HG03060 (cell line): ENCODE data around the gene SLC9A7.
"Not testable (repeated sequence)": the region's sequence is repeated elsewhere in the genome, so short reads cannot be mapped to it uniquely, and the experiment has no call there.

ENCODE experiments used
- ATAC-seq: cut with Tn5 transposase; IDR thresholded peaks from one replicate; pipeline ENCODE4 v1.9.1; 2021; ENCODE audit warnings: low read depth, moderate number of reproducible peaks; ENCODE audit not compliant: unreplicated experiment

Gene SLC9A7

GRCh38 chrX:46755671-46756070 lies 3.2 kb downstream of the SLC9A7 start:
- ATAC-seq: no peak

GRCh38 chrX:46754586-46755061 lies 4.3 kb downstream of the SLC9A7 start:
- ATAC-seq: no peak

- ATAC-seq: no peak
Observed at GRCh38 chrX:46754036-46754435, 4.9 kb downstream of the SLC9A7 start.

- no peak for ATAC-seq
Observed at GRCh38 chrX:46750889-46751288, 8.0 kb downstream of the SLC9A7 start.

GRCh38 chrX:46744009-46744408 lies 14.9 kb downstream of the SLC9A7 start:
- no peak for ATAC-seq

- no peak for ATAC-seq
Observed at GRCh38 chrX:46743046-46743445, 15.9 kb downstream of the SLC9A7 start.

GRCh38 chrX:46739736-46740135 lies 19.2 kb downstream of the SLC9A7 start:
- no peak for ATAC-seq

- no peak for ATAC-seq
Observed at GRCh38 chrX:46737462-46737861, 21.5 kb downstream of the SLC9A7 start.

- no peak for ATAC-seq
Observed at GRCh38 chrX:46737041-46737440, 21.9 kb downstream of the SLC9A7 start.

GRCh38 chrX:46735622-46736021 lies 23.3 kb downstream of the SLC9A7 start:
- no peak for ATAC-seq

- no peak for ATAC-seq
Observed at GRCh38 chrX:46733226-46733625, 25.7 kb downstream of the SLC9A7 start.

- ATAC-seq: no peak
Observed at GRCh38 chrX:46730765-46731164, 28.2 kb downstream of the SLC9A7 start.

- no peak for ATAC-seq
Observed at GRCh38 chrX:46727441-46727840, 31.5 kb downstream of the SLC9A7 start.

GRCh38 chrX:46723569-46723927 lies 35.4 kb downstream of the SLC9A7 start:
- ATAC-seq: not testable (repeated sequence)

- no peak for ATAC-seq
Observed at GRCh38 chrX:46722742-46723568, 36.0 kb downstream of the SLC9A7 start.

GRCh38 chrX:46716796-46717195 lies 42.1 kb downstream of the SLC9A7 start:
- no peak for ATAC-seq

GRCh38 chrX:46715997-46716396 lies 42.9 kb downstream of the SLC9A7 start:
- no peak for ATAC-seq

GRCh38 chrX:46715530-46715929 lies 43.4 kb downstream of the SLC9A7 start:
- no peak for ATAC-seq

- ATAC-seq: peak; percentile 47
Observed at GRCh38 chrX:46713672-46714490, 45.0 kb downstream of the SLC9A7 start.

- ATAC-seq: no peak
Observed at GRCh38 chrX:46712764-46713163, 46.2 kb downstream of the SLC9A7 start.

- no peak for ATAC-seq
Observed at GRCh38 chrX:46710927-46711623, 47.8 kb downstream of the SLC9A7 start.
